Activated T-cell treated with anti-CD3 and anti-CD28 coated beads, Interleukin-2, amount 50 U/mL, for 72 hours (primary cell): Measurements from ENCODE around the gene ATP10A. TPM values are rescaled to one million over a fixed set of nuclear protein-coding genes. Genes with fewer than 3 reads are reported as not detected.
"Not testable (repeated sequence)": the region's sequence is repeated elsewhere in the genome, so short reads cannot be mapped to it uniquely, and the experiment has no call there.

Experiments
- ATAC-seq, 2 donors: fragments of 150-1000 bp; cut with Tn5 transposase; replicated peaks in 1 of 2; 2 replicates each; pipeline ENCODE4 v1.10.0; 2021; ENCODE audit warnings: moderate library complexity in 2 of 2, mild to moderate bottlenecking in 1 of 2
- DNase-seq, 2 donors: peaks; one replicate each; pipeline ENCODE4 v3.0.0; 2021 to 2022; ENCODE audit warnings: mixed read lengths in 1 of 2
- H3K27ac Mint-ChIP-seq: one replicate; pipeline ENCODE4 v1.8.0; 2022; ENCODE audit warnings: mild to moderate bottlenecking, moderate library complexity, mixed read lengths
- H3K27me3 Mint-ChIP-seq: one replicate; pipeline ENCODE4 v1.8.0; 2022; ENCODE audit warnings: low read depth, mixed read lengths
- H3K36me3 Mint-ChIP-seq, 2 donors: one replicate each; pipeline ENCODE4 v1.8.0; 2022; ENCODE audit warnings: mixed read lengths in 2 of 2, mild to moderate bottlenecking in 1 of 2; ENCODE audit not compliant: insufficient read depth in 2 of 2
- H3K4me1 Mint-ChIP-seq: one replicate; pipeline ENCODE4 v1.8.0; 2022; ENCODE audit warnings: low read depth, mixed read lengths
- H3K4me3 Mint-ChIP-seq, 2 donors: one replicate each; pipeline ENCODE4 v1.8.0; 2022; ENCODE audit warnings: mild to moderate bottlenecking in 2 of 2, mixed read lengths in 2 of 2, moderate library complexity in 2 of 2
- H3K9me3 Mint-ChIP-seq, 2 donors: one replicate each; pipeline ENCODE4 v1.8.0; 2022; ENCODE audit warnings: mixed read lengths in 2 of 2
- total RNA-seq, 2 donors: library from RNA; stranded (reverse); gene quantifications; one replicate each; pipeline ENCODE4 v1.2.3, GENCODE V29; 2022

ATP10A gene
- total RNA-seq, 2 donors from 2014 or later = 21.9 to 25.6 TPM

DNA sequence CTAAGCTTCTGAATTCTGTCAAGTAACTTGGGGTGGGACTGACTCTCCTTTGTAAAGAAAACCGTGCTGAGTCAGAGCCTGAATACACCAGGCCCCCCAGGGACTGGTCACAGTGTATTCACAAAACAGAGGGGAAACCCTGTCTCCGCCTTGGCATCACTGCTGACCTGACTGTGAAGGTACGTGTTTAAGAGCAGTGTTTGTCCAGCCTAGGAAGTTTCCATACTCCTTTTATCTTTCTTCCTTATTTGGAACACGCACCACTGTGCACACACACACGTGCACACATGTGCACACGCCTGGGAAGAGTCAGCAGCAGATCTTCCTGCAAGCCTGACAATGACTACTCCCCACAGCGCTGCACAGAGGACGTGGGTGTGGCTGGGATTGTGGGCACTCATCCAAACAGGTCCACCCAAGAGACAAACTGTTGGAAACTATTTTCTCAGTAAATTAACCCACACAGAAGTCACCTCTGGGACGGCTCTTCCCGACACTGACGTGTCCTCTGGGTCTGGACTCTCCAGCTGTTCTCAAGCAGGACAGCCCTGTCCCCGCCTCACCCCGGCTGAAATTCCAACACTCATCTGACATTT lies 87.7 kb downstream of the ATP10A start:
- DNase-seq = no peak
- peaks cover 43% of the 10 kb centered on the region for H3K4me1 Mint-ChIP-seq
- no peaks in the 10 kb centered on the region for H3K27me3 Mint-ChIP-seq
- ATAC-seq = no peak
- H3K9me3 Mint-ChIP-seq = no peaks in the 10 kb centered on the region
- no peak overlapping the region for H3K4me3 Mint-ChIP-seq
- no peak overlapping the region for H3K27ac Mint-ChIP-seq
- H3K36me3 Mint-ChIP-seq = peaks cover 0 to 11% of the 10 kb centered on the region in 2 donors

DNA sequence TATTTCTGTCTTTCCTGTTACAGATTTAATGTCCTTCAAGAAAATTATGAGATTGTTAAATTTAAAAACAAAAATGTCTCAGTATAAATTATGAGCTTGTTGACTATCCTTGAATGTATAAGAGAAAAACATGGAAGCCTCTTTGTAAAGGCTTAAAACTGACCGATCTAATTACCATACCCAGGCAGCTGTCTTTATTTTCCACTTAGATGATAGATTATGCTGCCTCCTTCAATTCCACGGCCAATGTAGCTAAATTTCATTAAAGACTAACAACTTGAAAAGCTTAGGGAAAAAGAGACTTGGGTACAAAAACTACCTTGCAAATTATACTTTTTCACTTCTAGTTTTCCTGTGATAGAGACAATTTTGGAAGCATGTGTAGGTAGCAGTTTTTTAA lies 88.3 kb downstream of the ATP10A start:
- Mint-ChIP-seq H3K4me3 (no peak overlapping the region), H3K36me3 (peaks cover 0 to 11% of the 10 kb centered on the region in 2 donors), H3K27me3 (no peaks in the 10 kb centered on the region), H3K4me1 (peaks cover 41% of the 10 kb centered on the region), H3K27ac (no peak overlapping the region), H3K9me3 (no peaks in the 10 kb centered on the region)
- no peak for ATAC-seq
- DNase-seq = no peak

DNA sequence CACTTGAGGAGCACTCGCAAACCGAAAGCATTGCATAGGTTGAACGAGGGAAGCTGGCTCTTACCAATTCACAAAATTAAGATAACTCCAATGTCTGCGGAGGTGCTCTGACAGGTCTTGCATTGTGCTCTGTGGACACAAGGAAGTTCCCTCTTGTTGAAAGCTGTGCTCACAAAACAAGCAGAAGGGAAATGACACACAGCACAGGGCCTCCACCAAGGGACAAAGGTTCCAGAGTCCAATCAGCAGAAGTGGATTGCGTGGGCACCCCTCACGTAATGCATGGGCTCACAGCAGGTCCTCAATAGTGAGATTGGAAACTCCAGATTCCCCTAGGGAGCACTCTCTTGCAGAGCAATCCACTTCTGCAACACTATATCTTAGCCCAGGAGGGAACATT lies 89.9 kb downstream of the ATP10A start:
- no peak overlapping the region for H3K4me3 Mint-ChIP-seq
- H3K27ac Mint-ChIP-seq = no peak overlapping the region
- peaks cover 25% of the 10 kb centered on the region for H3K4me1 Mint-ChIP-seq
- H3K9me3 Mint-ChIP-seq = no peaks in the 10 kb centered on the region
- no peak for DNase-seq
- no peaks in the 10 kb centered on the region for H3K27me3 Mint-ChIP-seq
- peaks cover 0 to 8% of the 10 kb centered on the region in 2 donors for H3K36me3 Mint-ChIP-seq
- no peak for ATAC-seq

DNA sequence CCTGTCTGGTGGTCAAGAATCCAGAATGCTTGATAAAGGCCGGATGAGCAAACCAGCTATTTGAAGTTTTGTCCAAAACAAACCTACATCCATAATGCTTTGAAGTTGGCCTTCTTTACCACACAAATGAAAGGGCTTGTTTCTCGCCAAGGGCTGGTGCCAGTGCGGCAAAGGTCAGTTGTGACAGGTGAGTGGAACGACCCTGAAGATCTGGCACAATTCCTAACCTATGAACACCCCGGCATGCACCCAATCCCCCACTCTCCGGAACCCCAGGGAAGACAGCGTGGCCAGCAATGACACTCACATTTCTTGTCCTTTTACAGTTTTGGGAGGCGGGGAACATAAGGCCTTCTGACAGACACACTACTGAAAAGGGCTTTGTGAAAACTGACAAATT lies 90.6 kb downstream of the ATP10A start:
- Mint-ChIP-seq H3K4me3 (no peak overlapping the region), H3K27ac (no peak overlapping the region), H3K4me1 (peaks cover 21% of the 10 kb centered on the region), H3K27me3 (no peaks in the 10 kb centered on the region), H3K9me3 (no peaks in the 10 kb centered on the region), H3K36me3 (peaks cover 0 to 7% of the 10 kb centered on the region in 2 donors)
- no peak for DNase-seq
- ATAC-seq = no peak

DNA sequence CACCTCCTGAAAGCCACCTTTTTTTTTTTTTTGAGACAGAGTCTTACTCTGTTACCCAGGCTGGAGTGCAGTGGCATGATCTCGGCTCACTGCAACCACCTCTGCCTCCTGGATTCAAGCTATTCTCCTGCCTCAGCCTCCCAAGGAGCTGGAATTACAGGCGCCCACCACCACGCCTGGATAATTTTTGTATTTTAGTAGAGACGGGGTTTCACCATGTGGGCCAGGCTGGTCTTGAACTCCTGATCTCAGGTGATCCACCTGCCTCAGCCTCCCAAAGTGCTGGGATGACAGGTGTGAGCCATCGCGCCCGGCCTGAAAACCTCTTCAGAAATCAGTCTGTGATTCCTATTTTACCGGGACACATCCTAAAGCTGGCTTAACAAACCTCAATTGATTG lies 91.4 kb downstream of the ATP10A start:
- not testable (repeated sequence) for H3K4me3 Mint-ChIP-seq, H3K36me3 Mint-ChIP-seq, ATAC-seq, H3K9me3 Mint-ChIP-seq, H3K27me3 Mint-ChIP-seq, DNase-seq, H3K27ac Mint-ChIP-seq
- peaks cover 18% of the 10 kb centered on the region for H3K4me1 Mint-ChIP-seq

DNA sequence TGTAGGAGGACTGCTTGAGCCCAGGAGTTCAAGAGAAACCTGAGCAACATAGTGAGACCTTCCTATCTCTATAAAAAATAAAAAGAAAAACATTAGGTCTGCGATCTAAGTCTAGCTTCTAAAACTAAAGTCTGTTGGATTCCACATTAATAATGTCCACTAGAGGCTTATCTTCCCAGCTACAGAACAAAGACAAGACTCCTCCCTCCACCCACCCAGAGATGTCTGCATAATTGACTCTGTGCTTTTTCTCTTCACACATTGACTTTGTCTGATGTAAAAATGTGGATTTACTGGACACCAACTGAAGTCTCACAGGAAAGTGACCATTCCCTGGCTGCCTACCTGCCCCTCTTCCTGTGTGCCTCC lies 91.8 kb downstream of the ATP10A start:
- Mint-ChIP-seq H3K27ac (no peak overlapping the region), H3K4me3 (no peak overlapping the region), H3K36me3 (peaks cover 3% of the 10 kb centered on the region in 2 donors), H3K9me3 (no peaks in the 10 kb centered on the region), H3K4me1 (peaks cover 14% of the 10 kb centered on the region), H3K27me3 (no peaks in the 10 kb centered on the region)
- ATAC-seq (no peak), DNase-seq (no peak)

DNA sequence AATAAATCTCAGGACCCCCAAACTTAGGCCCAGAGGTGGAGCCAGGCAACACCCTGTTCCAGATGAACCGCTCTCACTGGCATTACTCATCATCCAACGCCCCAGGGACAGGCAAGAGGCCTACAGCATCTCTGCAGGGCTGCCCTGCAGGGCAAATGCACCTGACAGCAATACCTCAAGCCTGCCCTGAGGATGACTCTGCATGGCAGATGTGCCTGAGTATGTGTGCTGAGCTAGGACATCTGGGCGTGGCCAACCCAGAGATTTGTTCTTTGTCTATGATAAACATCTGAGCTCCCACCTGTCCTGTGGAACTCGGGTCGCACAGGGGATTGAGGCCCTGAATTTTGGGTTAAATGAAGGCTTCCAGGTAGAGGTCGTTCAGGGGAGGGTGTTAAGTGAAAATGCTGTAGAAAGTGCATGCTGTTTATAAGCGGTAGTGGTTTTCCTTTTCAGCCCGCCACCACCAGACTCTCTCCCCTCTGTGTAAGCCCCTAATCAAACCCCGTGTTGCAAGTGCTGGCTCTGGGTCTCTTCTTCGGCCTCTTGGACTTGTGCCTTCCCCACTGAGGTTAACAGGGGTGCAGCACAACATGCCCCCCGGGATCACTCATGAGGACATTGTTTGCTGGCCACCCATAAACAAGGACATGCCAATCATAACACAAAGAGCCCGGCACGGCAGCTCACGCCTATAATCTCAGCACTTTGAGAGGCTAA lies 92.3 kb downstream of the ATP10A start:
- Mint-ChIP-seq H3K9me3 (no peaks in the 10 kb centered on the region), H3K4me3 (no peak overlapping the region), H3K4me1 (peaks cover 9% of the 10 kb centered on the region), H3K27me3 (no peaks in the 10 kb centered on the region), H3K27ac (no peak overlapping the region), H3K36me3 (peaks cover 4 to 5% of the 10 kb centered on the region in 2 donors)
- DNase-seq (no peak), ATAC-seq (no peak)

DNA sequence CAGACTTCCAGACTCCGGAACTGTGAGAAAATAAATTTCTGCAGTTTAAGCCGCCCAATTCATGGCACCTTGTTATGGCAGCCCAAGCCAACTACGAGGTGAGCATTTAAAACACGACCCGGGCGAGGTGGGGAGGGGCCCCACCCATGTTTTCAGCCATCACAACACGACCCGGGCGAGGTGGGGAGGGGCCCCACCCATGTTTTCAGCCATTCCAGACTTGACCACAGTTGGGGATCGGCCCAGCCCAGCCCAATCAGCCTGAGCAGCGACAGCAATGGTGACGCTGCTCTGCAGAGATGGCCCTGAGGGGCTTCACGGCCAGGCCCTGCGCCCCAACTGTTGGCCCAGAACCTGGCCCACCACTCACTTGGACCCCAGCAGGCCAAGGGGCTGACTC lies 93.1 kb downstream of the ATP10A start:
- no peaks in the 10 kb centered on the region for H3K9me3 Mint-ChIP-seq
- H3K4me3 Mint-ChIP-seq = no peak overlapping the region
- H3K36me3 Mint-ChIP-seq = peaks cover 9 to 11% of the 10 kb centered on the region in 2 donors
- no peak overlapping the region for H3K27ac Mint-ChIP-seq
- no peak for ATAC-seq
- no peak for DNase-seq
- H3K27me3 Mint-ChIP-seq = no peaks in the 10 kb centered on the region
- peaks cover 5% of the 10 kb centered on the region for H3K4me1 Mint-ChIP-seq

DNA sequence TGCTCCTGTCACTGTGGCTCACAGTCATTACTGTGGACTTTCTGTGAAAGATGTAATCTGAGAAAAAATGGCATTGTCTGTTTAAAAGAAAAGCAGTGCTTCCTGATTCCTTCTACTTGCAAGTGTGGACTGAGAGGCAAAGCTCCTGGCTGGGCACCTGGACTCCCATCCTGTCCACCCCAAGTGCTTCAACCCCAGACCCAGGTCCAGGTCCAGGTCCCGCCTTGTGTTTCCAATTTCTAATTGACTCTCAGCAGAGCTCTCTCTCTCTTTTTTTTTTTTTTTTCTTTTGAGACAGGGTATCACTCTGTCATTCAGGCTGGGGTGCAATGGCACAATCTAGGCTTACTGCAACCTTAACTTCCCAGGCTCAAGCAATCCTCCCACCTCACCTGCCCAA lies 94.9 kb downstream of the ATP10A start:
- ATAC-seq (no peak), DNase-seq (no peak)
- H3K9me3 Mint-ChIP-seq = no peaks in the 10 kb centered on the region
- H3K4me1 Mint-ChIP-seq = peaks cover 4% of the 10 kb centered on the region
- H3K4me3 Mint-ChIP-seq = no peak overlapping the region
- no peaks in the 10 kb centered on the region for H3K27me3 Mint-ChIP-seq
- H3K27ac Mint-ChIP-seq = no peak overlapping the region
- H3K36me3 Mint-ChIP-seq = peaks cover 8 to 9% of the 10 kb centered on the region in 2 donors

DNA sequence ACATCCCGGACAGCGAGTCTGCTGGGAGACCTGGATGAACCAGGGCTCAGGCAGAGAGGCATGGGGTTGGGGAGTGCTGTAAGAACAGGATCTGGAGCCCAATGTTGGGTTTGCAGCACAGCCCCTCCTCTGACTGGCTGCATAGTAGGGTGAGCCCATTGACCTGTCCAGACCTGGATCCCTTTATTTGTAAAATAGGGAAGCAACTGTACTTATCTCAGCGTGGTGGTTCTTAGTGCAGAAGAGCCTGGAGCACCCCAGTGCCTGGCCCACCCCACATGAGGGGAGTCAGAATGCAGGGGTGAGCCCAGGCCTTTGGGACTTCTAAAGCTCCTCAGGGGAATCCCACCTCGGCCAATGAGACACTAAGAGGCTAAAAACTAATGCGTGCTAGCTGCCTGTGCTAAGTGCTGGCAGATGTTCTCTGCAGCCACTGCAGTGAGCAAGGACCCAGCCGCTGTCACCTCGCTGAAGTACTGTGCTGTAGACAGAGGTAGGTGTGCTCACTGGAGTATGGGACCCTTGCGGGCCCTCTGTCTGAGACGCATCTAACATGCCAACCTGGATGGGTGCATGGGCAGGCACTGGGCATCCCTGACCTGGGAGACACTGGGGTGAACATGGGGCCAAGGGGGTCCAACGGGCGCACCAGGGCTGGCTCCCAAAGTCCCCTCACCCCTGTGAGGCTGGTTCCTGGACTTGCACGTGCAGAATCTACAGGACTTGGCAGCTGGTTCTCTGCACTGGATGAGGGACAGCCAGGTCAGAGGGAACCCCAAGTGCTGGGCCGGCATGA lies 95.6 kb downstream of the ATP10A start:
- Mint-ChIP-seq H3K27ac (no peak overlapping the region), H3K4me3 (no peak overlapping the region), H3K9me3 (no peaks in the 10 kb centered on the region), H3K27me3 (no peaks in the 10 kb centered on the region), H3K36me3 (peaks cover 8 to 9% of the 10 kb centered on the region in 2 donors), H3K4me1 (peaks cover 4% of the 10 kb centered on the region)
- DNase-seq (no peak), ATAC-seq (no peak)

DNA sequence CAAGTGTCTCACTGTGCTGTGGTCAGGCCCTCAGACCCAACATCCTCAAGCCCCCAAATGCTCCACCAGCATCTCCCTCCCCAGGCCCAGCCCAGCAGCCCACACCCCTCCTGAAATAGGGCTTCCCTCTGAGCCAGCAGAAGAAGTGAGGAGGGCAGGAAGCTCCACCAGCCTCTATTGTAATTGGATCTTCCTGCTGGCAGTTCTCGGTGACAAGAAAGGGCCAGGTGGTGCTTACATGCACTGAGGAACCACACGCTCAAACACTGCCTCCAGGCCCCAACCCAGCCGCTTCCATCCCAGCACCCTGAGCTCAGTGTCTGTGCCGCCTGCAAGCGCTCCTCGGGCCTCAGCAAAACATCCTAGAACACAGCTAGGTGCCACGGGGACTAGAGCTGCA lies 96.7 kb downstream of the ATP10A start:
- H3K27ac Mint-ChIP-seq = no peak overlapping the region
- no peak for DNase-seq
- H3K4me3 Mint-ChIP-seq = no peak overlapping the region
- H3K9me3 Mint-ChIP-seq = no peaks in the 10 kb centered on the region
- no peak for ATAC-seq
- H3K27me3 Mint-ChIP-seq = no peaks in the 10 kb centered on the region
- peaks cover 15% of the 10 kb centered on the region for H3K4me1 Mint-ChIP-seq
- H3K36me3 Mint-ChIP-seq = peaks cover 8 to 9% of the 10 kb centered on the region in 2 donors

DNA sequence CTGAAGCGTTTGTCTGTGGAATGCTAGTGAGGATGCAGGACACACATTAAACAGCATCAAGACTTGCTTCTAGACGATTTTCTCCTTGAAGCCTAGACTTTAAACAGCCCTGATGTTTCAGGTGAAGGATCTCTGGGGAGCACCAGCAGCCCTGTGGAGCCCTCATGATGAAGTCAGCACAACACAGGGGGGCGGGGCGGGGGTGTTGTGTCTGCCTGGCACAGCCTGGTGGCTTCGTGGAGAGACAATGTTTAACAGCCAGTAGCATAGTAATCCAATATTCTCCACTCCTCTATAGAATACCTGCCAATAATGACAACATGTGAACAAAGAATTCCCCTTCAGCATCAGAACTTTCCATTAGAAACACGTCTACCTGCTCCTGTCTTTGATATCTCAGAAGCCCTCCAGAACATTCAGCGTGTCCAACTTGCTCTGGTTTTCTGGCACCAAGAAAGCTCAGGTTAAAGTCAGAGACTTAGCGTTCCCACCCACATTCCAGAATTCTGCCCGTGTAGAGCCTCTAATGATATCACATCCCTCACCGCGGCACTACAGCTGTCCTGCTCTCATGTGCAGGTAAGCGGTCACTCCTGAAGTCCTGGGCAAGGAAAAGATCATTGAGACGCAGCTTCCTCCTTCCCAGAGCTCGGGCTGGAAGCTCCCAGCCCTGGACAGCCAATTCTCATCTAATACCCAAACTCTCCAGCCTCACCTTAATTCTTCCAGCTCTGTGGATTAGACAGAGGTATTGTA lies 98.0 kb downstream of the ATP10A start:
- Mint-ChIP-seq H3K9me3 (no peaks in the 10 kb centered on the region), H3K4me3 (no peak overlapping the region), H3K4me1 (peaks cover 20% of the 10 kb centered on the region), H3K27me3 (no peaks in the 10 kb centered on the region), H3K36me3 (peaks cover 8 to 9% of the 10 kb centered on the region in 2 donors), H3K27ac (no peak overlapping the region)
- no peak for DNase-seq
- ATAC-seq = no peak

DNA sequence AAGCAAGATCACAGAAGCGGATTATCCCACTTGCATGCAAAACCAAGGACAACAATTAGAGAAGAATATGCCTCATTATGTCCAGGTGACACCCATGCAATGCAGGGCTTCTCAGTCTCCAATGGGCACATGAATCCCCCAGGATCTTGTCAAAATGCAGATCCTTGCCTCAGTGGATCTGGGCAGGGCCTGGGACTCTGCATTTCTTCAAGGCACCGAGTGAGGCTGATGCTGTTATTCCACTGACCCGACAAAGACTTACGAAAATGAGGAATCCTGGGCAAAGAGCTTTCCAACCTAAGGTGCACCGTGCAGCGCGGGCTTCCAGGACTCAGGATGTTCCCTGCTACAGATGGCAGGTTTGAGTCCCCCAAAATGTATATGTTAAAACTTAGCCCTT lies 99.2 kb downstream of the ATP10A start:
- Mint-ChIP-seq H3K4me3 (no peak overlapping the region), H3K27me3 (no peaks in the 10 kb centered on the region), H3K36me3 (peaks cover 8 to 9% of the 10 kb centered on the region in 2 donors), H3K4me1 (peaks cover 20% of the 10 kb centered on the region), H3K9me3 (no peaks in the 10 kb centered on the region), H3K27ac (no peak overlapping the region)
- no peak for ATAC-seq
- no peak for DNase-seq
